Keratinocyte (primary cell): ENCODE results near the gene NUTF2. TPM values are rescaled to one million over a fixed set of nuclear protein-coding genes. Genes with fewer than 3 reads are reported as not detected.

Experiments
- DNase-seq: peaks from one replicate; pipeline ENCODE4 v3.0.0-alpha.2; 2011; ENCODE audit warnings: low read depth, missing footprints, low spot score
- FAIRE-seq: peaks from 2 replicates; lab custom pipeline; 2011; peaks lifted over from hg19 to GRCh38; lab: Jason Lieb, UNC
- H2AFZ ChIP-seq: 2 replicates; pipeline ENCODE4 v1.6.0; 2012; ENCODE audit warnings: low read length, control low read depth, inconsistent platforms; ENCODE audit not compliant: control insufficient read depth
- H3K27ac ChIP-seq: 2 replicates; pipeline ENCODE4 v1.5.1; 2011; ENCODE audit warnings: low read length; ENCODE audit not compliant: control insufficient read depth, insufficient read depth
- H3K27me3 ChIP-seq: 3 replicates; pipeline ENCODE4 v1.6.0; 2011; ENCODE audit warnings: low read length; ENCODE audit not compliant: control insufficient read depth, insufficient read depth; ENCODE audit errors: extremely low read depth
- H3K36me3 ChIP-seq, 2 experiments: 2 replicates in 1 of 2; 3 replicates in 1 of 2; pipeline ENCODE4 v1.5.1; 2011; ENCODE audit warnings: low read length in 2 of 2, mild to moderate bottlenecking in 1 of 2; ENCODE audit not compliant: control insufficient read depth in 2 of 2, insufficient read depth in 2 of 2; ENCODE audit errors: extremely low read depth in 1 of 2
- H3K4me1 ChIP-seq: 3 replicates; pipeline ENCODE4 v1.5.1; 2011; ENCODE audit warnings: low read length; ENCODE audit not compliant: control insufficient read depth, insufficient read depth; ENCODE audit errors: extremely low read depth
- H3K4me2 ChIP-seq: 3 replicates; pipeline ENCODE4 v1.6.0; 2011; ENCODE audit warnings: low read depth, low read length; ENCODE audit not compliant: control insufficient read depth, insufficient read depth; ENCODE audit errors: extremely low read depth
- H3K4me3 ChIP-seq, 3 experiments: fragments of 200-600 bp in 1 of 3; sonication (generic) in 1 of 3; 2 replicates in 2 of 3; 3 replicates in 1 of 3; pipeline ENCODE4 v1.5.1; 2011 to 2016; ENCODE audit warnings: low read length in 3 of 3, mild to moderate bottlenecking in 3 of 3, control low read depth in 2 of 3, inconsistent platforms in 1 of 3, low read depth in 1 of 3, mixed read lengths in 1 of 3, mixed run types in 1 of 3, moderate library complexity in 1 of 3; ENCODE audit not compliant: control insufficient read depth in 2 of 3, insufficient read depth in 2 of 3; ENCODE audit errors: extremely low read depth in 1 of 3
- H3K79me2 ChIP-seq: 2 replicates; pipeline ENCODE4 v1.6.0; 2012; ENCODE audit warnings: low read length; ENCODE audit not compliant: control insufficient read depth, insufficient read depth
- H3K9ac ChIP-seq: 3 replicates; pipeline ENCODE4 v1.6.0; 2011; ENCODE audit warnings: low read length; ENCODE audit not compliant: control insufficient read depth, insufficient read depth; ENCODE audit errors: extremely low read depth
- H3K9me1 ChIP-seq: 3 replicates; pipeline ENCODE4 v1.6.0; 2011; ENCODE audit warnings: low read length; ENCODE audit not compliant: control insufficient read depth, insufficient read depth; ENCODE audit errors: extremely low read depth
- H3K9me3 ChIP-seq: 2 replicates; pipeline ENCODE4 v1.5.1; 2012; ENCODE audit warnings: low read depth, low read length; ENCODE audit not compliant: control insufficient read depth
- H4K20me1 ChIP-seq: 3 replicates; pipeline ENCODE4 v1.6.0; 2011; ENCODE audit warnings: low read length; ENCODE audit not compliant: control insufficient read depth, insufficient read depth; ENCODE audit errors: extremely low read depth
- EZH2 ChIP-seq: IDR thresholded peaks from one replicate; pipeline ENCODE4 v1.6.1; 2012; ENCODE audit warnings: inconsistent platforms, mild to moderate bottlenecking, low read length, moderate library complexity
- dilution Hi-C: fragments of 300-500 bp; cut with MboI; formaldehyde crosslinking; loops from one replicate; pipeline ENCODE4 v1.7.0; 2020; ENCODE audit warnings: low sequenced_read_pairs; ENCODE audit not compliant: extremely low pct_ligation_motif_present
- polyA plus RNA-seq, 5 experiments: library from polyadenylated mRNA; depleted of rRNA in 3 of 5; stranded (reverse) in 3 of 5; stranded (forward) in 1 of 5; unstranded in 1 of 5; fragments of >200 nt; gene quantifications; 1 replicate in 1 of 5; 2 replicates in 3 of 5; 3 replicates in 1 of 5; pipeline versions ENCODE4 v1.2.1 to v1.2.3, GENCODE V29; 2011 to 2012; ENCODE audit warnings: missing spikeins in 2 of 5, low read depth in 1 of 5, low replicate concordance in 1 of 5
- TF ChIP-seq, protein P1 (sequence below), 3 experiments: IDR thresholded peaks in 1 of 3; conservative IDR thresholded peaks in 1 of 3; optimal IDR thresholded peaks in 1 of 3; 2 replicates in 2 of 3; 3 replicates in 1 of 3; pipeline versions ENCODE3 to v1.5.1; 2011; ENCODE audit warnings: low read length in 3 of 3, mild to moderate bottlenecking in 3 of 3, moderate library complexity in 2 of 3, control low read depth in 1 of 3, inconsistent platforms in 1 of 3; ENCODE audit not compliant: insufficient read depth in 2 of 3; ENCODE audit errors: extremely low read depth in 1 of 3

The NUTF2 gene
- polyA plus RNA-seq, 1 donor (not counting 4 experiments of a cell fraction or from before 2014, with no cell fraction given): 189 TPM

- H3K9me3 ChIP-seq: no peaks in the 10 kb centered on the region
- peaks cover 9% of the 10 kb centered on the region for H3K79me2 ChIP-seq
Observed at GRCh38 chr16:67837811-67838210, 8.9 kb upstream of the NUTF2 start.

DNA sequence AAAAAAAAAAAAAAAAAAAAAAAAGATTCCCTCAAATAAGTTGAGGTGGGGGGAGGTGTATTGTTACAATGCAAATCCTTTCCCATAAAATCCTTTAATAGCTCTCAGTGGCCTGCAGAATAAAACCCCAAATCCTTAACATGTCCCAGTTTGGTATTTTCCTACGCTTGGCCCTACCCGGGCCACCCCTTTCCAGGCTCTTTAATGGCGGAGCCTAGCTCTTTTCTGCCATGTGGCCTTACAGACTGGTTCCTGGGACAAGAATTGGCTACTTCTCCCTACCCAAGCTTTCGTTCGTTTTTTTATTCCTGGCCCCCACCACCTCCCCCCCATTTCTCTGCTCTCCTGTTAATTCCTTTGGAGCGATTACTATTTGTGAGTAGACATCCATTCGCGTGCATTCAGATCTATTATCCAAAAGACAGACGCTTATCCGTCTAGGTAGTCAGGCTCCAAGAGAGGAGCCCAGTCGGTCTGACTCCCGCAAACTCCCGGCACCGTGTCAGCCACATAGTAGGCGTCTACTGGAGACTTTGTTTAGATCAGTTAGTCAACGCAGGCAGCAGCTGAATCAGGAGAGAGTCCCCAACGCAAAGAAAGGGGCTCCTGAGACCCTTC lies 5.4 kb upstream of the NUTF2 start:
- Histone ChIP-seq H3K4me3 (peak overlapping the region; percentile 56 to 92 (median 79)), H4K20me1 (no peaks in the 10 kb centered on the region), H3K9me1 (no peaks in the 10 kb centered on the region), H2AFZ (peak overlapping the region; percentile 96), H3K27me3 (no peaks in the 10 kb centered on the region), H3K36me3 (peaks cover 4 to 6% of the 10 kb centered on the region in 2 experiments), H3K9me3 (no peaks in the 10 kb centered on the region), H3K4me1 (peaks cover 45% of the 10 kb centered on the region), H3K4me2 (peak overlapping the region; percentile 86), H3K27ac (peak overlapping the region; percentile 95), H3K79me2 (peaks cover 25% of the 10 kb centered on the region), H3K9ac (peak overlapping the region; percentile 94)
- TF ChIP-seq, protein P1, sequence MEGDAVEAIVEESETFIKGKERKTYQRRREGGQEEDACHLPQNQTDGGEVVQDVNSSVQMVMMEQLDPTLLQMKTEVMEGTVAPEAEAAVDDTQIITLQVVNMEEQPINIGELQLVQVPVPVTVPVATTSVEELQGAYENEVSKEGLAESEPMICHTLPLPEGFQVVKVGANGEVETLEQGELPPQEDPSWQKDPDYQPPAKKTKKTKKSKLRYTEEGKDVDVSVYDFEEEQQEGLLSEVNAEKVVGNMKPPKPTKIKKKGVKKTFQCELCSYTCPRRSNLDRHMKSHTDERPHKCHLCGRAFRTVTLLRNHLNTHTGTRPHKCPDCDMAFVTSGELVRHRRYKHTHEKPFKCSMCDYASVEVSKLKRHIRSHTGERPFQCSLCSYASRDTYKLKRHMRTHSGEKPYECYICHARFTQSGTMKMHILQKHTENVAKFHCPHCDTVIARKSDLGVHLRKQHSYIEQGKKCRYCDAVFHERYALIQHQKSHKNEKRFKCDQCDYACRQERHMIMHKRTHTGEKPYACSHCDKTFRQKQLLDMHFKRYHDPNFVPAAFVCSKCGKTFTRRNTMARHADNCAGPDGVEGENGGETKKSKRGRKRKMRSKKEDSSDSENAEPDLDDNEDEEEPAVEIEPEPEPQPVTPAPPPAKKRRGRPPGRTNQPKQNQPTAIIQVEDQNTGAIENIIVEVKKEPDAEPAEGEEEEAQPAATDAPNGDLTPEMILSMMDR (optimal IDR thresholded peaks at IDR 0.05 in 1 of 3, IDR thresholded peaks at IDR 0.05 in 1 of 3, conservative IDR thresholded peaks at IDR 0.05 in 1 of 3; ENCODE audit: extremely low read depth in 1 of 3, insufficient read depth in 2 of 3, low read length in 3 of 3): no peak
- TF ChIP-seq EZH2: no peak
- DNase-seq: no peak
- dilution Hi-C loops: no loop called here
- FAIRE-seq: no peak

More at GRCh38 chr16:67837811-67838210, 8.9 kb upstream of the NUTF2 start:
- TF ChIP-seq, protein P1 (optimal IDR thresholded peaks at IDR 0.05 in 1 of 3, IDR thresholded peaks at IDR 0.05 in 1 of 3, conservative IDR thresholded peaks at IDR 0.05 in 1 of 3; ENCODE audit: extremely low read depth in 1 of 3, insufficient read depth in 2 of 3, low read length in 3 of 3): no peak
- TF ChIP-seq EZH2: no peak
- dilution Hi-C loops: no loop called here
- no peak overlapping the region for H3K4me2 ChIP-seq
- no peaks in the 10 kb centered on the region for H3K27me3 ChIP-seq
- FAIRE-seq (no peak), DNase-seq (no peak)
- no peak overlapping the region for H3K9ac ChIP-seq
- peaks cover 0 to under 1% of the 10 kb centered on the region in 2 experiments for H3K36me3 ChIP-seq
- no peak overlapping the region for H3K4me3 ChIP-seq
- H3K4me1 ChIP-seq: peaks cover 20% of the 10 kb centered on the region
- H2AFZ ChIP-seq: no peak overlapping the region
- H3K9me1 ChIP-seq: no peaks in the 10 kb centered on the region
- no peak overlapping the region for H3K27ac ChIP-seq
- no peaks in the 10 kb centered on the region for H4K20me1 ChIP-seq
